Measurements from ENCODE around the gene POLE2.
"Not testable (repeated sequence)": the region's sequence is repeated elsewhere in the genome, so short reads cannot be mapped to it uniquely, and the experiment has no call there.

POLE2 gene

GRCh38 chr14:49657500-49657899 lies 30.5 kb downstream of the POLE2 start:
- DNase-seq, result not testable (repeated sequence)

DNA sequence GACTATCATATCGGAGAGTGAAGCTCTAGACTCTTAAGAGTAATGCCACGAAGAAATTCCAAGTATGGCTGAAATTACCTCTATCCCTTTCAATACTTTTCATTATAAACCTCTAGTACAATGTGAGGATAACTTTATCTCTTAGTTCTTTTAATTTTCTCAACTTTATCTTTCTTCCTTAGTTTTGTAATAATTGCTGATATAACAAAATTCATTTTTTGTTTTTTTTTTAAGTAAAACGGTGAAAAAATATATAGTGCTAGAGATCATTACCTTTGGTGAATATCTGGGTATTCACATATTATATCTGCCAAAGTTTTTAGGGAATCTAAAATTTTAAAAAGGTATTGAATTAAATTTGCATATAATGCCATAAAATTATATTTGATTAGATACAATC lies 33.5 kb downstream of the POLE2 start:
- DNase-seq, result no peak

DNA sequence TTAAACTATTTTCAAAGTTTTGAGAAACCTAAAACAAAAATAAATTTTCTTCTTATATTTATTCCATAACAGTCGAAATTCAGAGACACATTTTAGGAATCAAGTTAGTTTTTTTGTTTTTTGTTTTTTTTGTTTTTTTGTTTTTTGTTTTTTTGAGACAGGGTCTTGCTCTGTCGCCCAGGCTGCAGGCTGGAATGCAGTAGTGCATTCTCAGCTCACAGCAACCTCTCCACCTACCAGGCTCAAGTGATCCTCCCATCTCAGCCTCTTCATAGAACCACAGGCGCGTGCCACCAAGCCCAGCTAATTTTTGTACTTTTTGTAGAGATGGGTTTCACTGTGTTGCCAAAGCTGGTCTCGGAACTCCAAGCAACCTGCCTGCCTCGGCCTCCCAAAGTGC lies 34.5 kb downstream of the POLE2 start:
- DNase-seq, result no peak

DNA sequence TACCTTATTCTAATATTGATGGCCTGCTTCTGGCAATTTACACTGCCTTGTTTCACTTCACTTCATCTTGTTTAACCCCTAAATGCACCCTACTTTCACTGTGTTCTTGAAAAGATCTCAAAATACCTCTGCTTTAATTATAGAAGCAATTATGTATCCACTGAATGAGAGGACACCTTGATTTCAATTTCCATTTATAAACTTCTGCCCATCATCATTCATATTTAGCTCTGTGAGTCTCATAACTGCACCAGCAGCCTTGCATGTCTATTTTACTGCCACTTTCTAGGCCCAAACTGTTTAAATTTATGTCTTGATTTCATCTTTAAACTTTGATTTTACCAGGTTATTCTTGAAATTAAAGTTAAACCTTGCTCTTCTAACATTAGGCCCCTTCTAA lies 45.9 kb downstream of the POLE2 start:
- DNase-seq, result no peak

GRCh38 chr14:49641697-49642129 lies 46.3 kb downstream of the POLE2 start:
- DNase-seq, result no peak

DNA sequence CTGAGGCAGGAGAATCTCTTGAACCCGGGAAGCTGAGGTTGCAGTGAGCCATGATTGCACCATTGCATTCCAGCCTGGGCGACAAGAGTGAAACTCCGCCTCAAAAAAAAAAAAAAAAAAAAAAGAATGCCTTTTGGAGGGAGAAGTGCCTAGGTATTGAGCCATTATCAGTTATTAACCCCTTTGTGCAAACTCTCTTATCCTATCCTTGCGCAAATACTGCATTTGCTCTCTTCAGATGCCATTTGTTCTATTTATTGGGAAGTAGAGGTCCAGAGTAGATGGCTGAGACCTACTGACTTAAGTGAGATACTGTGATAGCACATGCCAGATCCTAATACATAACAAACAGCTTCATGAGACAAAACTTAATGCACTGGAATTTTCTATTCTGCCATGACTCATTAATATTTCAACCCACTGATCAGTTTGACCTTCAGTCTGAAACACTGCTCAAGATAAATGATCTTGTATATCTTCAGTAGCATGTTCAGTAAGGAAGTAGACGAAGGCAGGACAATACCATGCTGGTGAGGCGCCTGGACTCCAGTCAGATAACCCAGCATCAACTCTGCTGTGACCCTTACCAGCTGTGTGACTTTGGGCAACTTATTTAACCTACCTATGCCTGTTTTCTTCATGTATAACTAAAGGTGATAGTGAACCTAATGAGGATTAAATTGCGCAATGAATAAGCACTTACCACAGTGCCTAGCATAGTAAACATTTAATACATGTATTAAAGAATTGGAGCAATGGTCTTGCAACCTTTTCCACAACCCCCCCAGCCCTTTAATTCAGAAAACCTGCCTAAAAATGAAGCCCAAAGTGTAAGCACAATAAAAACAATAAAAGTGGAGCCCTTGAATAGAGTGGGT lies 47.2 kb downstream of the POLE2 start:
- DNase-seq, result no peak

DNA sequence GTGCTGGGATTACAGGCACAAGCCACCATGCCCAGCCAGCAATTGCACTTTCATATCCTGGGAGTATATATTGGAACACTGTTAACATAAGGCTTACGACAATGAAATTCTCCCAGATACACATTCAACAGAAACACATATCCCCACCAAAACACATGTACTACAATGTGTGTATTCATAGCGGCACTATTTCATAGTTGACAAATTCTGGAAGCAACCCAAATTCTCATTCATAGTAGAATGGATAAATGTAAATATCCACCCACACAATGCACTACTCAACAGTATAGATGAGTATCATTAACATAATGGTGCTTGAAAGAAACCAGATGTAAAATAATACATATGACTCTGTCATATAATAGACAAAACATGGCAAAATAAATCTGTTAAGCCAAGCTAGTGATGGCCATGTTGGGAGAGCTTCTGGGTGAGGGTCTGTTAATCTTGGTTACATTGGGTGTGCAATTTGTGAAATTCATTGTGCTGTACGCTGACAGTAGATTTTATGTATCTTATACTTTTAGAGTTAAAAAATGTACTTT lies 50.4 kb downstream of the POLE2 start:
- DNase-seq, result no peak

- no peak for DNase-seq
Observed at GRCh38 chr14:49636866-49637265, 51.1 kb downstream of the POLE2 start.

GRCh38 chr14:49634547-49635334 lies 53.3 kb downstream of the POLE2 start, which contains the start of gene DNAAF2:
Gene DNAAF2 (minus strand): TSS chr14:49635244. CDS start chr14:49635149, 95 bp downstream.
- DNase-seq, result peak; percentile 57 to 64

- DNase-seq, result peak; percentile 95 to 96
Observed at GRCh38 chr14:49633640-49634546, 54.1 kb downstream of the POLE2 start.

GRCh38 chr14:49623941-49624839 lies 63.8 kb downstream of the POLE2 start:
- no peak for DNase-seq

GRCh38 chr14:49623387-49623786 lies 64.6 kb downstream of the POLE2 start:
- no peak for DNase-seq

DNA sequence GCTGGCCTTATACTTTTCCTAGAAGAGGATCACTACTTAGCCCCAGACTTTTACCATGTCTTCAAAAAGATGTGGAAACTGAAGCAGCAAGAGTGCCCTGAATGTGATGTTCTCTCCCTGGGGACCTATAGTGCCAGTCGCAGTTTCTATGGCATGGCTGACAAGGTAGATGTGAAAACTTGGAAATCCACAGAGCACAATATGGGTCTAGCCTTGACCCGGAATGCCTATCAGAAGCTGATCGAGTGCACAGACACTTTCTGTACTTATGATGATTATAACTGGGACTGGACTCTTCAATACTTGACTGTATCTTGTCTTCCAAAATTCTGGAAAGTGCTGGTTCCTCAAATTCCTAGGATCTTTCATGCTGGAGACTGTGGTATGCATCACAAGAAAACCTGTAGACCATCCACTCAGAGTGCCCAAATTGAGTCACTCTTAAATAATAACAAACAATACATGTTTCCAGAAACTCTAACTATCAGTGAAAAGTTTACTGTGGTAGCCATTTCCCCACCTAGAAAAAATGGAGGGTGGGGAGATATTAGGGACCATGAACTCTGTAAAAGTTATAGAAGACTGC lies 65.9 kb downstream of the POLE2 start:
- no peak for DNase-seq

- DNase-seq, result peak; percentile 64 to 70
Observed at GRCh38 chr14:49621114-49621881, 66.7 kb downstream of the POLE2 start.

GRCh38 chr14:49620182-49621113 lies 67.6 kb downstream of the POLE2 start, which contains the start of the genes MGAT2 and RPL36AL:
Gene MGAT2 (plus strand): TSS chr14:49620799. CDS start chr14:49621269, 470 bp downstream.
Gene RPL36AL (minus strand): TSS chr14:49620626. CDS start chr14:49619104, 1,522 bp downstream.
- DNase-seq, result peak; percentile 94 to 95

DNA sequence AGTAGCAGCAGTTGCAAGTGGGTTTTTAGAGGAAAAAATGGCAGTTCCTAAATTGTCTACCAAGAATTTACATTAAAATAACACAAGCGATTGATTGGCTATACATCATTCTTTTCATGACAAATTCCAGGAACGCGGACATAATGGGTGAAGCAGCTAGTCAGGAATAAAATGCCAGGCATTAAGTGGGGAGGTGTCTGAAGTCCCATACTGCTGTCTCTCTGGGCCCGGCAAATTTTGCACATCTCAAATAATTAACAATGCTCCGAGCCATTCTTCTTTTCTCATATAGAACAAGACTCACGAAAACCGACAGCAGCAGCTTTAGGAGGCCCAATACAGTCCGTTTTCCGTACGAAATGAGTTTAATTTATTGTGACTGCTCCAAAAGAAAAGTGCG lies 68.3 kb downstream of the POLE2 start:
- DNase-seq, result no peak

- not testable (repeated sequence) for DNase-seq
Observed at GRCh38 chr14:49619273-49619672, 68.7 kb downstream of the POLE2 start.

DNA sequence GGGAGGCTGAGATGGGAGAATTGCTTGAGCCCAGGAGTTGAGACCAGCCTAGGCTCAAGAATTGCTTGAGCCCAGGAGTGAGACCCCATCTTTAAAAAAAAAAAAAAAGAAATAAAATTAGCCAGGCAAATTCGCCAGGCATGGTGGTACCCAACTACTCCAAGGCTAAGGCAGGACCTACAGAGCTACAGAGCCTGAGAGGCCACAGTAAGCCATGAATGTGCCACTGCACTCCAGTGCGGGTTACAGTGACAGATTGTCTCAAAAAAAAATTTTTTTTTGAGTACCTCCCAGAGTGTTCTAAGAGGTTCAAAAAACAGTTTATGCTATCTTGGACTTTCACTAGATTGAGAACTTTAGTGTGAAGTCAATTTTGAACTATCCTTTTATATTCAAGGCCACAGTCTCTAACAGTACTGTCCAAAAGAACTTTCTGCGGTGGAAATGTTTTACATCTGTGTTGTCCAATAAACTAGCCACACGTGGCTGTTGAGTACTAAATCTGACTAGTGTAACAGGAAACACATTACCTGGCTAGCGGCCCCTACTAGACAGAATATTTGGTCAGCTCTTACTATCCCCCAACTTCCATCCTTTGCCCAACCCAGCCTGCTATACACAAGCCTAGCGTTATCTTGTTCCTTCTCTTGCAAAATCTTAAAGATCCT lies 70.0 kb downstream of the POLE2 start:
- no peak for DNase-seq
